ENCODE measurements around the gene OR11A1.
"Not testable (repeated sequence)": the region's sequence is repeated elsewhere in the genome, so short reads cannot be mapped to it uniquely, and the experiment has no call there.

The OR11A1 gene

GRCh38 chr6:29478740-29479139 lies 21.9 kb upstream of the OR11A1 start:
- DNase-seq (ENCODE audit: low read depth in 3 of 3): no peak

DNA sequence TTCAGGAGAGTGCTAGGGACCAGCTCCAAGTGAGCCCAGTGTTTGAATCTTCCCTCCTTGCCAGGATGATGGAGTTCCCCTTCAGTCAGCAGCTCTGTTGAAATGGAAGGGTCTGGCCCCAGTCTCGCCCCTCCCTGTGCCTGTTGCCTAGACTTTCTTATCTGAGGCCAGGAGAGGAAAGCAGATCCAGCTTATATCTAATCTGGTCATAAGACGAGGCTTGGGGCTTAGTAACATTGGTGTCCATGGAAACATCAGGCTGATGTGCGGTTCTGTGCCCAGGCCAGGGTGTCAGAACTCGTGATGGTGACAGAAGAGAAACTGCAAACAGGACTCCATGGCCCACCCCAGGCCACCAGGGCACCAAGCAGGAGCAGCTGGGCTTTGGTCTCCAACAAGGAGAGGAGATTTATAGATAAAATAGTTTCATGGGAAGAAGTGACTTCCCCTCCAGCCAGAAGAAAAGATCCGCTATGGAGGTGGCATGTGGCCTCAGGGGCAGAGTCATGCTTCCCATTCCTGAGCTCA lies 21.1 kb upstream of the OR11A1 start:
- DNase-seq (ENCODE audit: low read depth in 3 of 3): no peak

DNA sequence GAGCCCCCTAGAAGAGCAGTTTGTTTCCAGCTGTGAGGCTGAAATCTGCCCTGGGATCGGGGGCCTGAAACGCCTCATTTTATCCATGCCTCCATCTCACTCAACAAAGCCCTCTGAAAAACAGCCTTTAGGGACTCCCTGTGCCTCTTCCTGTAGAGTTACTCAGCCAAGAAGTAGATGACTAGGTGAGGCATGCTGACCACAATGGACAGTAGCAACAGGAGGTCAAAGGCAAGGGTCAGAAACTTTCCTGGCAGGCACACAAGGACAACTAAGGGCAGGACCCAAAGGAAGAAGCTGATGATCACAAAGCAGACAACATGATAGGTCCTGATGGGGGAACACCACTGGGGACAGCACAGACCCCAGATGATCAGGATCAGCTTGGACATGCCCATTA lies 18.1 kb upstream of the OR11A1 start:
- no peak for DNase-seq (ENCODE audit: low read depth in 3 of 3)

DNA sequence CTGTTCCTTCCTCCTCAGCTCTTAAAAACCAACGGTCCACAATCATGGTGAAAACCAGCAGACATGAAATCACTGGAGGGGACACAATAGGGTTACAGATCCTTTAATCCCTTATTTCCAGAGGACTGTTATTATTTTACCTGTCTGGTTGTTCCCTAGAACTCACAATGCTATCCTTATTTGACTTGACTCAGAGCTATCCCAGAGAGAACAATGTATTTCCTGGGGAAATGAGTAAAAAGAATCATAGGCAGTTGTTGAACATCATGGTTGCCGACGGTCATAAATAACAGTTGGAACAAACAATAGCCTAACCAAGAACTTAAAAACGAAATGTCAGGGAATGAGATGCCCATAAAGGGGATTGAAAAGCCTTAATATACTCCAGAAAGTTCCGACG lies 9.4 kb upstream of the OR11A1 start:
- no peak for DNase-seq (ENCODE audit: low read depth in 3 of 3)

- no peak for DNase-seq (ENCODE audit: low read depth in 3 of 3)
Measured at GRCh38 chr6:29465801-29466200, 8.9 kb upstream of the OR11A1 start.

GRCh38 chr6:29465279-29465678 lies 8.4 kb upstream of the OR11A1 start:
- no peak for DNase-seq (ENCODE audit: low read depth in 3 of 3)

- no peak for DNase-seq (ENCODE audit: low read depth in 3 of 3)
Measured at GRCh38 chr6:29462022-29462421, 5.2 kb upstream of the OR11A1 start.

- DNase-seq (ENCODE audit: low read depth in 3 of 3): no peak
Measured at GRCh38 chr6:29461021-29461814, 4.3 kb upstream of the OR11A1 start.

GRCh38 chr6:29451471-29452193 lies 5.2 kb downstream of the OR11A1 start:
- DNase-seq (ENCODE audit: low read depth in 3 of 3): no peak

- DNase-seq (ENCODE audit: low read depth in 3 of 3): no peak
Measured at GRCh38 chr6:29447670-29448069, 9.2 kb downstream of the OR11A1 start.

DNA sequence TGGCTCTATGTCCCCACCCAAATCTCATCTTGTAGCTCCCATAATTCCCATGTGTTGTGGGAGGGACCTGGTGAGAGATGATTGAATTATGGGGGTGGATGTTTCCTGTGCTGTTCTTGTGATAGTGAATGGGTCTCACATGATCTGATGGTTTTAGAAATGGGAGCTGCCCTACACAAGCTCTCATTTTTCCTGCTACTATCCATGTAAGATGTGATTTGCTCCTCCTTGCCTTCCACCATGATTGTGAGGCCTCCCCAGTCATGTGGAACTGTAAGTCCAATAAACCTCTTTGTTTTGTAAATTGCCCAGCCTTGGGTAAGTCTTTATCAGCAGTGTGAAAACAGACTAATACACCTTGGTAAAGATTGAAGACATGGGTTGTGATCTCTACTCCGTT lies 12.8 kb downstream of the OR11A1 start:
- not testable (repeated sequence) for DNase-seq (ENCODE audit: low read depth in 3 of 3)

DNA sequence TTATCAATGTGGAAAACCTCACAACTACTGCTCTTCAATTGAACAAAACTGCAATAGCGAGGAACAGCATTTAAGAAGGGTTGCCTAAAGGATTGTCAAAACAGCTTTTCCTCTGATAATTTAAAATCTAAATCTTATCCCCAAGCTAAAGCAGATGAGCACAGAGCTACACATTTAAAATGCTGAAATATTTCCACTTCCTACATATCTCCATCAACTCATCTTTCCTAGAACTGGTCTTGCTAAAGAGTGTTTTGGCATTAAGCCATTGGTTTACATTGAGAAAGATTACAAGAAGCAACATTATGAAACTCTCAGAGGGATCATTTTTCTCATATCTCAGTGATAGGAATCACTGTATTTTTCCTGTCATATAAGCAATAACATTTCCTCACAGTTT lies 14.2 kb downstream of the OR11A1 start:
- no peak for DNase-seq (ENCODE audit: low read depth in 3 of 3)

GRCh38 chr6:29439006-29439405 lies 17.9 kb downstream of the OR11A1 start, which contains the start of gene OR10C1:
TSS of gene OR10C1 (plus strand) at chr6:29439306. CDS start at chr6:29440016, 710 bp downstream.
- DNase-seq (ENCODE audit: low read depth in 3 of 3): no peak

DNA sequence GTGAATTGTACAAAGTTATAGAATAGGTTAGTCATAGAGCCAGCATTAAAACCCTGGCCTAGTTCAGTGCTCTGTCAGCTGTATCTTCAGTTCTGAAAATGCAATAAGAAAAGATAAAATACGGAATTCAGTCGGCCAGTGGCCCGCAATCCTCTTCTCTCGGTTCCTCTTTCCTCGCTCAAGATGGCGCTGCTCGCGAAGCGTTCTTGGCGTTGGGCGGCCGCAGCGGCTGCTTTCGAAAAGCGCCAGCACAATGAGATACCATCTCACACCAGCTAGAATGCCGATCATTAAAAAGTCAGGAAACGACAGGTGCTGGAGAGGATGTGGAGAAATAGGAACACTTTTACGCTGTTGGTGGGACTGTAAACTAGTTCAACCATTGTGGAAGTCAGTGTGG lies 20.1 kb downstream of the OR11A1 start:
- not testable (repeated sequence) for DNase-seq (ENCODE audit: low read depth in 3 of 3)

GRCh38 chr6:29426654-29427053 lies 30.2 kb downstream of the OR11A1 start:
- DNase-seq (ENCODE audit: low read depth in 3 of 3): no peak

DNA sequence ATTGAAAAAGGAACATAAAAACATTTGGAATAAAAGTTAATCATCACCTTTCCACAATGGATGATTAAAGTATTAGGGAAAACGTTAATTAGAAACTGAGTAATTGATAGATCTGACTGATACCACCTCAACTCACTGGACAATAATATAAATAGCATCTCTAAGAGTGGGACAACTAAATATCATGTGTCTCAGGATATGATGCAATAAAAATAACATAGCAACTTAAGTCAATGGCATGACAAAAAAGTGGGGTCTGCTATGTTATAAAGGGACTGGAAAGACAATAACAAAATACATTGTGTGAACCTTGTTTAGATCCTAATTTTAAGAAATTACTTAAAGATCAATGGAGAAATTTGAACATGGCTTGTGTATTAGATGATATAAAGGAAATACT lies 31.8 kb downstream of the OR11A1 start:
- DNase-seq (ENCODE audit: low read depth in 3 of 3): no peak

DNA sequence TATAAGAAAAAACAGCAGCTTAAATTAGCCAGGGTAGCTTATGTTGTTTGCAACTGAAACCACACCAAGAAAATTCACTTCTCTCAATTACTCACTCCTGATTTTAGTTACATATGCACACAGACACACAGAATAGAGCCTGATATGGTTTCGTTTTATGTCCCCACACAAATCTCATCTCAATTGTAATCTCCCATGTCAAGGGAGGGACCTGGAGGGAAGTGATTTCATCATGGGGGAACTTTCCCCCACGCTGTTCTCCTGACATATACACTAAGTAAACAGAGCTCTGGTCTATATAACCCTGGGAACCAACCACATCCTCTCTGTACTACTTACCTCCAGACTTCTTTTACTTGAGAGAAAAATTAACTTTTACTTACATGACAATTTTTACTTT lies 32.3 kb downstream of the OR11A1 start:
- DNase-seq (ENCODE audit: low read depth in 3 of 3): no peak

- DNase-seq (ENCODE audit: low read depth in 3 of 3): no peak
Measured at GRCh38 chr6:29424168-29424567, 32.7 kb downstream of the OR11A1 start.

GRCh38 chr6:29419516-29419915 lies 37.4 kb downstream of the OR11A1 start:
- no peak for DNase-seq (ENCODE audit: low read depth in 3 of 3)

- no peak for DNase-seq (ENCODE audit: low read depth in 3 of 3)
Measured at GRCh38 chr6:29414588-29414987, 42.3 kb downstream of the OR11A1 start, which contains the start of gene OR12D1. TSS of gene OR12D1 (plus strand) at chr6:29414928.

GRCh38 chr6:29403801-29404200 lies 53.1 kb downstream of the OR11A1 start:
- no peak for DNase-seq (ENCODE audit: low read depth in 3 of 3)

DNA sequence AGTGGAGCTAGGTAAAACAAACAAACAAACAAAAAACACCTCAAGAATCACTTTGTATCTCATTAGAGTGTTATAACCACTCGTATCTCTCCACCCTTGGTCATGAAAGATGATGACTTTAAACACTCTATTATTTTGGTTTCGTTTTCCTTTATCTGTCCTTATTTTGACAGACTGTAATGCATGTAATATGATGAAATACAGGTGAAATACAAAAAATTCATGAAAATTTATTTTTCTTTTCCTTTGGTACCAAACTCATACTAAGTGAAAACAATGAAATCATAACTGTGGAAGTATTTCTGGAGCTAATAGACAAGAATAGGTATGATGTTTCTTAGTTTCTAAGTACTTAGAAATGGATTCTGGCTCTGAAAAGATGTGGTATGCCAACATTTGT lies 57.3 kb downstream of the OR11A1 start:
- no peak for DNase-seq (ENCODE audit: low read depth in 3 of 3)

DNA sequence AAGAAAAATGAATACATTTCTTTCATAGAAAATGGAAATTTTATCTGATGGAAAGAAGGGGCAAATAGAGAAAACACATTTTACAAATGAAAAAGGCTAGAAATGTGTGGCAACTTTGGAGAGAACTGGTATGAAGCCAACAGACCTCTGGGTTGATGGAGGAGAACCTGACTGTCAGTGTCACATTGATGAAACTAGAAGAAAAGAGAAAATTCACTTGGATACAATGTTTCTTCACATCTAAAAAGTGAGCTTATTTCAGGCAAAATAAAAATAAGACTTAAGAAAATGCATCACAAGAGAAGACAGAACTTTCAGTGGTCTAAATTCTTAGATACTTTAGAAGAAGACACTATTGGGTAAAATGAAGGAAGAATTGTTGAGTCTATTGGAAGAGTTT lies 61.5 kb downstream of the OR11A1 start, which contains the start of gene OR12D2:
Gene OR12D2, plus strand, starts transcription at position 301 of the 400 bp plus-strand sequence. CDS start 1,069 bp downstream, outside the sequence.
- no peak for DNase-seq (ENCODE audit: low read depth in 3 of 3)

All from stimulated activated CD4-positive, alpha-beta T cell treated with anti-CD3 and anti-CD28 coated beads, TNF-alpha, amount 100 ng/mL, for 24 hours (primary cell).